Endothelial cell (in vitro differentiated cells): ENCODE data around the gene ERCC5. TPM values are rescaled to one million over a fixed set of nuclear protein-coding genes. Genes with fewer than 3 reads are reported as not detected.

Source experiments
- DNase-seq: peaks from one replicate; pipeline ENCODE4 v3.0.0; 2021; ENCODE audit warnings: low spot score
- H3K27ac Mint-ChIP-seq: one replicate; pipeline ENCODE4 v1.8.0; 2021; ENCODE audit warnings: mixed read lengths, inconsistent platforms; ENCODE audit not compliant: unreplicated experiment
- H3K27me3 Mint-ChIP-seq: one replicate; pipeline ENCODE4 v1.8.0; 2021; ENCODE audit warnings: mild to moderate bottlenecking, moderate library complexity, mixed read lengths, inconsistent platforms; ENCODE audit not compliant: unreplicated experiment
- H3K36me3 Mint-ChIP-seq: one replicate; pipeline ENCODE4 v1.8.0; 2021; ENCODE audit warnings: mild to moderate bottlenecking, low read depth, mixed read lengths, inconsistent platforms; ENCODE audit not compliant: unreplicated experiment
- H3K4me1 Mint-ChIP-seq: one replicate; pipeline ENCODE4 v1.8.0; 2021; ENCODE audit warnings: mild to moderate bottlenecking, mixed read lengths, inconsistent platforms; ENCODE audit not compliant: unreplicated experiment
- H3K4me3 Mint-ChIP-seq: one replicate; pipeline ENCODE4 v1.8.0; 2021; ENCODE audit warnings: mild to moderate bottlenecking, mixed read lengths, inconsistent platforms; ENCODE audit not compliant: unreplicated experiment
- H3K9me3 Mint-ChIP-seq: one replicate; pipeline ENCODE4 v1.8.0; 2021; ENCODE audit warnings: mixed read lengths, inconsistent platforms; ENCODE audit not compliant: unreplicated experiment
- CTCF ChIP-seq: fragments of 200-600 bp; sonication (generic); IDR thresholded peaks from one replicate; pipeline ENCODE4 v1.5.0; 2021; ENCODE audit warnings: antibody characterized with exemption; ENCODE audit not compliant: unreplicated experiment
- total RNA-seq: library from RNA; stranded (reverse); fragmentation: NEBNext Ultra II Directional; extraction: Animal tissue kit (Norgen Biotek cat#: 25700); gene quantifications from one replicate; pipeline ENCODE4 v1.2.1, GENCODE V29; 2021; ENCODE audit not compliant: unreplicated experiment

ERCC5 gene
- total RNA-seq, 1 donor from 2014 or later: 43.8 TPM

- peak; percentile 67 for TF ChIP-seq CTCF
- peak; percentile 18 for DNase-seq
- Mint-ChIP-seq H3K27ac (no peak overlapping the region), H3K4me3 (no peak overlapping the region), H3K27me3 (no peaks in the 10 kb centered on the region), H3K9me3 (no peaks in the 10 kb centered on the region), H3K36me3 (no peaks in the 10 kb centered on the region), H3K4me1 (no peaks in the 10 kb centered on the region)
Measured at GRCh38 chr13:102903659-102904407, 58.0 kb downstream of the ERCC5 start.

- Mint-ChIP-seq H3K4me1 (no peaks in the 10 kb centered on the region), H3K27me3 (no peaks in the 10 kb centered on the region), H3K36me3 (no peaks in the 10 kb centered on the region), H3K4me3 (no peak overlapping the region), H3K27ac (no peak overlapping the region), H3K9me3 (no peaks in the 10 kb centered on the region)
- TF ChIP-seq CTCF: no peak
- no peak for DNase-seq
Measured at GRCh38 chr13:102904408-102904862, 58.6 kb downstream of the ERCC5 start.

- Mint-ChIP-seq H3K4me1 (no peaks in the 10 kb centered on the region), H3K9me3 (no peaks in the 10 kb centered on the region), H3K36me3 (no peaks in the 10 kb centered on the region), H3K27ac (no peak overlapping the region), H3K4me3 (no peak overlapping the region), H3K27me3 (no peaks in the 10 kb centered on the region)
- DNase-seq: no peak
- no peak for TF ChIP-seq CTCF
Measured at GRCh38 chr13:102905905-102906771, 60.3 kb downstream of the ERCC5 start.

- Mint-ChIP-seq H3K4me1 (no peaks in the 10 kb centered on the region), H3K27ac (no peak overlapping the region), H3K4me3 (no peak overlapping the region)
Measured at GRCh38 chr13:102907016-102907756, 61.4 kb downstream of the ERCC5 start.

More at GRCh38 chr13:102907016-102907756, 61.4 kb downstream of the ERCC5 start:
- TF ChIP-seq CTCF: no peak
- no peak for DNase-seq
- H3K27me3 Mint-ChIP-seq: no peaks in the 10 kb centered on the region
- no peaks in the 10 kb centered on the region for H3K36me3 Mint-ChIP-seq
- no peaks in the 10 kb centered on the region for H3K9me3 Mint-ChIP-seq
